ENCODE data around the gene ARMC3.

GRCh38 chr10:23048191-23048590, 120.3 kb downstream of the ARMC3 start:
- no peak for TF ChIP-seq FOXP2 (optimal IDR thresholded peaks at IDR 0.05; ENCODE audit: control extremely low read depth, extremely low read length, insufficient read depth)
- TF ChIP-seq EZH2 (IDR thresholded peaks at IDR 0.05): no peak
